ENCODE measurements around the gene FBP2.

FBP2 gene

GRCh38 chr9:94593459-94594345 lies at the start of gene FBP2:
Gene FBP2 (minus strand): TSS chr9:94593824. CDS start chr9:94593726, 98 bp downstream.
- no peak for DNase-seq
- TF ChIP-seq POLR2A (IDR thresholded peaks at IDR 0.05; ENCODE audit: low read length) (no peak), GATA1 (IDR thresholded peaks at IDR 0.05; ENCODE audit: low read depth, low read length) (no peak)

DNA sequence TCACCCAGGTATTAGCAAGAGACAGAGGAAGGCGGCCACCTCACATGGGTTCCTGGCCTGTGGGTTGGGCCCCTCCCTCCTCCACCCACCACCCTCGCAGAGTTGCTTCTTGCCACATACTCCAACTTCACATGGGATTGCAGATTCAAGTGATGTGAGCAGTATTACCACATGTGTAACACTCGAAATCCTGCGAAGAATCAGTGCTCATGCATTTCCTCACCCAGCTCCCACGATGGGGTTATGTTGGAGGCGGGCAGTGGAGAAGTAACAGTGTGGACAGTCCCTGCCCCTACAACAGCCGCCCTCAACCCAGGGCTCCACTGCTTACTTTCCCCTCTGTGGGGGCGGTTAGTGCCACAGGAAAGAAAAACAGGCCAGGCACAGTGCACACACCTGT lies 49.6 kb upstream of the FBP2 start:
- no peak for TF ChIP-seq POLR2A (IDR thresholded peaks at IDR 0.05; ENCODE audit: low read length)
- no peak for TF ChIP-seq GATA1 (IDR thresholded peaks at IDR 0.05; ENCODE audit: low read depth, low read length)
- DNase-seq: no peak

DNA sequence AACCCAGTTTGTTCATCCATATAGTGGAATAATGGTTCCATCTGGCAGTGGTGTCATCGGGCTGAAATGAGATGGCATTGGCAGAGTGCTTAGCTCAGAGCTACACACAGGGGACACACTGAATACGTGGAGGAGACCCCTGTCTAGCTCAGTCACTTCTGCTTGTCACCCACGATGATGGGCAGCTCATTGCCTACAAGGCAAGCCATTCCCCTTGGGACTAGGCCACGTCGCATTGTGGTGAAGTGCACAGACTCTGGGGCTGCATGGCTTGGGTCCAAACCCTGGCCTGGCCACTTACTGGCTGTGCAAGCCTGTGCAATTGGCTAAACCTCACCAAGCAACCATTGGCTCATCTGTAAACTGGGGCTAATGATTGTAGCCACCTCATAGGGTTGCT lies 48.9 kb upstream of the FBP2 start:
- TF ChIP-seq GATA1 (IDR thresholded peaks at IDR 0.05; ENCODE audit: low read depth, low read length): no peak
- no peak for TF ChIP-seq POLR2A (IDR thresholded peaks at IDR 0.05; ENCODE audit: low read length)
- DNase-seq: no peak

DNA sequence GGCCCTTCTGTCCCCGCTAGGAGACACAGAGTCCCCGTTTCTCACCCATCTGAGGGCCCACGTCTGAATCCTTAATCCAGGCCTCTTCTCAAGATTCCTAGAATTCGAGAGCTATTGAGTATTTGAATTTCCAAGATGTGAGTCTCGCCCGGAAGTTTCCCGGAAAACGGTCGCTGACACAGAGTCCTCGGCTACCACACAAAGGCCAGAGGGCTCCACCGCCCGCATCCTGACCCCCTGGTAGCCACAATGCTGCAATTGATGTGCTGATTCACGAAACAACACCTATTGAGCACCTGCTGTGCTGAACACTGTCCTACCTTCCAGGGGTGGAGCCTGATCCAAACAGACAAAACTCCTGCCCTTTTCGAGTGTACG lies 46.4 kb upstream of the FBP2 start:
- DNase-seq: no peak
- no peak for TF ChIP-seq POLR2A (IDR thresholded peaks at IDR 0.05; ENCODE audit: low read length)
- TF ChIP-seq GATA1 (IDR thresholded peaks at IDR 0.05; ENCODE audit: low read depth, low read length): no peak

DNA sequence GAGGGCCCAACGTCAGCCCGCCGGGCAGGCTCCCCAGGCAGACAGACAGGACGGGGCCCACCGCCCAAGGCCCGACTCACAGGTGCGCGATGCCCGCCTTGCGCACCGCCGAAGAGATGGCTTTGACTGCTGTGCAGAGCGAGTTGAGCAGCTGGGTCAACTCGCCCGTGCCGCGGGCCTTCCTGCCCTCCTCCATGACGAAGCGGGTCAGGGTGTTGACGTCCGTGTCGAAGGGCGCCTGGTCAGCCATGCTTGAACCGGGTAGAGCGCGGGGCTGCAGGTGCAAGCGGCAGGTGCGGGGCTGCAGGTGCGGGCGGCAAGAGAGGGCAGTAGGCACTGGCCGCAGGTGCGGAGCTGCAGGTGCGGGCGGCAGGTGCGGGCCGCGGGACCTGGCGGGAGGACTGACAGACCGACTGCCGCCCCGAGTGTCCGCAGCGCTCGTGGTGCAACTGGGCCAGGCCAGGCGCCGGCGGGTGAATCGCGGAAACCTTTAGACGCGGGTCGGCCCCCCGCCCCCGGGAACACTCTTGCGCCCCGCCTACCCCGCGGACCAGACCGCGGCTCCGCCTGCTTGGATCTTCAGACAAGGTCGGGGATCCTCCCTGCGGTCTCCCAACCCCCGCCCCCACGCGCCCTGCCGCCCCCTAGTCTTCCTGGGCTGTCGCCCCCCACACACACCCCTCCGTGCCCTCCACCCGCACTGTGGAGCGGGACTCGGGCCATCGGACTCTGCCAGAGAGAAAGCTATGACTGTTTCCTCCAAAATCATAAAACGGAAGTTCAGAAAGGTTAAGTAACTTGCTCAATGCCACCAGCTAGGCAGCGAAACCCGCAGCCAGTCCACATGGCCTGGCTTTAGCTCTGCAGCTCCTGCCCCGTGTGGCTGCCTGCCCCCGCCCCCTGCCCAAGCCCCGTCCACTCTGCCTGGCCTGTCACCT lies 45.7 kb upstream of the FBP2 start, which contains the start of gene FBP1:
FBP1 (minus strand) TSS at position 458 of the 938 bp plus-strand sequence; CDS start at position 250, 208 bp downstream.
- DNase-seq: peak; percentile 8 to 18
- no peak for TF ChIP-seq POLR2A (IDR thresholded peaks at IDR 0.05; ENCODE audit: low read length)
- TF ChIP-seq GATA1 (IDR thresholded peaks at IDR 0.05; ENCODE audit: low read depth, low read length): no peak

DNA sequence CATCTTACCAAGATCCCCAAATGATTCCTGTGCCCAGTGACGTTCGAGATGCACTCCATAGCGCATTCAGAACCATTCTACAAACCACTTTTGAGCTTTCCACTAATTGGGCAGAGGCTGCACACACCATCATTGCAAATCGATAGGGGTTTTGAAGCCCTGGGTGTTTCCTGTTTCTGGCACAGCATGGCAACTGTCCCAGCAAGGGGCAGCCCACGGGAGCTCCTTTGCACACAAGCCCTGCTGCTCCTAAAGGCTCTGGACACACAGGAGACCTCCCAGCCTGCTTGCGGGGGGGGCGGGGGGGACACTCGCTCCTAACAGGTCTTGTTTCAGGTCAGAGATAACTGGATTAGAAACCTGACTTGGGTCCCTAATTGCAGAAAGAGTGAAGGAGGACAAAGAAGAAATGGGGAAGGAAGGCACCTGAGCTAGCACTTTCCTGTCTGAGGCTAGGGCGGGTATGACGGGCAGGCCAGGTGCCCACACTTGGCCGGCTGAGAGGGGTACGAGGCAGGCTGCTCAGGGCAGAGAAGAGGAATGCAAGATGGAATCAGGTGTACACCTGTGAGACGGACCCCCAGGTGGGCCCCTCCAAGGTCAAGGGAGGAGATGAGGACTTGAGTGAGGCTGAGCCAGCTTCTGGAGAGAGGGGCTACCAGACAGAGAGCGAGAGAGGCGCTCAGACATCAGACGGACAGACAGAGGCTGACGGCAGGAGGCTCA lies 44.9 kb upstream of the FBP2 start:
- no peak for DNase-seq
- TF ChIP-seq GATA1 (IDR thresholded peaks at IDR 0.05; ENCODE audit: low read depth, low read length): no peak
- no peak for TF ChIP-seq POLR2A (IDR thresholded peaks at IDR 0.05; ENCODE audit: low read length)

DNA sequence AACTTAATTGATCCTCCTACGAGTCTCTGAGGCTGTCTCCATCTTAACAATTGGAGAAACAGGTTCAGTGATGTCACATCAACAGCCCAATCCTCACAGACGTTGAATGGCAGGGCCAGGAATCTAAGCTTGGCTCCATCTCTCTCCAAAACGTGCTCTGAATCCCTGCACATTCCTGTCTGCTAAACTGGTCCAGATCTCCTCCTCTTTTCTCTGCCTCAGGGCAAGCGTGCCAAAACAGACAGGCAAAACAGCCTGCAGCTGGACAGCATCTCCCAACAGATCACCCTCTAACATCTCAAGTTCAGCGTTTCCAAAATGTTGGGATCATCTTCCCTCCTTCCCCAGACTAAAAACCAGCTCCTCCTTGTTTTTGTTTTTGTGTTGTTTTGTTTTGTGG lies 39.1 kb upstream of the FBP2 start:
- DNase-seq: no peak
- TF ChIP-seq GATA1 (IDR thresholded peaks at IDR 0.05; ENCODE audit: low read depth, low read length) (no peak), POLR2A (IDR thresholded peaks at IDR 0.05; ENCODE audit: low read length) (no peak)

- TF ChIP-seq POLR2A (IDR thresholded peaks at IDR 0.05; ENCODE audit: low read length): no peak
- no peak for TF ChIP-seq GATA1 (IDR thresholded peaks at IDR 0.05; ENCODE audit: low read depth, low read length)
Measured at GRCh38 chr9:94631599-94631998, 38.0 kb upstream of the FBP2 start.

GRCh38 chr9:94630833-94631232 lies 37.2 kb upstream of the FBP2 start:
- no peak for DNase-seq
- TF ChIP-seq POLR2A (IDR thresholded peaks at IDR 0.05; ENCODE audit: low read length) (no peak), GATA1 (IDR thresholded peaks at IDR 0.05; ENCODE audit: low read depth, low read length) (no peak)

More at GRCh38 chr9:94631599-94631998, 38.0 kb upstream of the FBP2 start:
- DNase-seq: no peak

DNA sequence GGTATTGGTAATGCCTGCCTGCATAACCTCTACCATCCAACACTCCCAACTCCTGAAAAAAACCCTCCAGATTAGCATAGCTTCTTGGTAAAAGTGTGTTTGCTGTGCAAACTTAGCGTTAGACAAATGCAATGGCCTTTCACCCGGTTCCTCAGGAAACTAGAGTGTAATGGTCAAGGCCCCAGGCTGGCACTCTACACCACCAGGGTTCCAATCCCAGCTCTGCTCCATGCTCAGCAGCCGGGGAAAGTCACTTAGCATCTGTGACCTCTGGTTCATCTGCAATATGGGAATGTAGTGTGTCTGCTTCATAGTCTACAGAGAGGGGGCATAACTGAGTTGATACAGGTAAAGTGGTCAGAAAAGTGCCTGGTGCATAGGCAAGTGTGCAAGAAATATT lies 36.7 kb upstream of the FBP2 start:
- no peak for DNase-seq
- TF ChIP-seq POLR2A (IDR thresholded peaks at IDR 0.05; ENCODE audit: low read length) (no peak), GATA1 (IDR thresholded peaks at IDR 0.05; ENCODE audit: low read depth, low read length) (no peak)

DNA sequence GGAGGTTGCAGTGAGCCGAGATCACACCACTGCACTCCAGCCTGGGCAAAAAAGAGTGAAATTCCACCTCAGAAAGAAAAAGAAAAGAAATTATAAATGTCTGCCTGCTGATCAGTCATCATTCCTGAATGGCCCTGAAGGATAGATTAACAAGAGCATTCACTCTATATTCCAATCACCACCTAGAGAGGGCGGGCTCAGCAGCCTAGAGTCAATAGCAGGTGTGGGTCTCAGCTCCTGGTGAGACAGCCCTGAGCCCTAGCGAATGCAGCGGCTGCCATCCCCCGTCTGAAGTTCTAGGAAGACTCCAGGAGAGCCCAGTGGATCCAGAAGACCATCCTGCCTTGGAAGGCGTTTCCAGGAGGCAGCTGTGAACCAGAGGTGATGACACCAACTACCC lies 33.7 kb upstream of the FBP2 start:
- TF ChIP-seq GATA1 (IDR thresholded peaks at IDR 0.05; ENCODE audit: low read depth, low read length): no peak
- no peak for TF ChIP-seq POLR2A (IDR thresholded peaks at IDR 0.05; ENCODE audit: low read length)
- DNase-seq: no peak

- DNase-seq: no peak
- TF ChIP-seq GATA1 (IDR thresholded peaks at IDR 0.05; ENCODE audit: low read depth, low read length): no peak
- no peak for TF ChIP-seq POLR2A (IDR thresholded peaks at IDR 0.05; ENCODE audit: low read length)
Measured at GRCh38 chr9:94625835-94626234, 32.2 kb upstream of the FBP2 start.

- DNase-seq: no peak
- TF ChIP-seq POLR2A (IDR thresholded peaks at IDR 0.05; ENCODE audit: low read length) (no peak), GATA1 (IDR thresholded peaks at IDR 0.05; ENCODE audit: low read depth, low read length) (no peak)
Measured at GRCh38 chr9:94624629-94625028, 31.0 kb upstream of the FBP2 start.
